ENCODE measurements around the gene GREB1L.

Gene GREB1L

GRCh38 chr18:21315741-21316197 lies 73.7 kb downstream of the GREB1L start:
- TF ChIP-seq, protein P1, sequence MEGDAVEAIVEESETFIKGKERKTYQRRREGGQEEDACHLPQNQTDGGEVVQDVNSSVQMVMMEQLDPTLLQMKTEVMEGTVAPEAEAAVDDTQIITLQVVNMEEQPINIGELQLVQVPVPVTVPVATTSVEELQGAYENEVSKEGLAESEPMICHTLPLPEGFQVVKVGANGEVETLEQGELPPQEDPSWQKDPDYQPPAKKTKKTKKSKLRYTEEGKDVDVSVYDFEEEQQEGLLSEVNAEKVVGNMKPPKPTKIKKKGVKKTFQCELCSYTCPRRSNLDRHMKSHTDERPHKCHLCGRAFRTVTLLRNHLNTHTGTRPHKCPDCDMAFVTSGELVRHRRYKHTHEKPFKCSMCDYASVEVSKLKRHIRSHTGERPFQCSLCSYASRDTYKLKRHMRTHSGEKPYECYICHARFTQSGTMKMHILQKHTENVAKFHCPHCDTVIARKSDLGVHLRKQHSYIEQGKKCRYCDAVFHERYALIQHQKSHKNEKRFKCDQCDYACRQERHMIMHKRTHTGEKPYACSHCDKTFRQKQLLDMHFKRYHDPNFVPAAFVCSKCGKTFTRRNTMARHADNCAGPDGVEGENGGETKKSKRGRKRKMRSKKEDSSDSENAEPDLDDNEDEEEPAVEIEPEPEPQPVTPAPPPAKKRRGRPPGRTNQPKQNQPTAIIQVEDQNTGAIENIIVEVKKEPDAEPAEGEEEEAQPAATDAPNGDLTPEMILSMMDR (IDR thresholded peaks at IDR 0.05; ENCODE audit: low read depth, low read length): no peak
- no peak overlapping the region for H3K4me3 ChIP-seq (ENCODE audit: low read depth, low read length)

GRCh38 chr18:21316296-21316695 lies 74.3 kb downstream of the GREB1L start:
- no peak overlapping the region for H3K4me3 ChIP-seq (ENCODE audit: low read depth, low read length)
- TF ChIP-seq, protein P1 (IDR thresholded peaks at IDR 0.05; ENCODE audit: low read depth, low read length): no peak

DNA sequence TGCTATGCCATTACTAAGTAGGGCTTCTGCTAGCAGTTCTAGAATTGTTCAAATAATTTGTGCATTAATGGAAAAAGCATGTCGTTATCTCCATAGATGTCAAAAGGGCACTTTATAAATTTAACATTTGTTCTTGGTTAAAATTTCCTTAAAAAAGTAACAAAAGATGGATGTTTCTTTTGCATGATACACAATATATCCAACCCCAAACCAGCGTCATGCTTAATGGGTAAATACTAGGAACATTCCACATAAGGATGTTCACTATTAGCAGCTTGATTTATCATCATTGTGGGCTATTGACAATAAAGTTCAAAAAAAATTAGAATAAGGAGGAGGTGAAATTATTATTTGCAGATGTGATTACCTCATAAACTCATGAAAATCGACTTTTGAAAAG lies 79.7 kb downstream of the GREB1L start:
- TF ChIP-seq, protein P1 (IDR thresholded peaks at IDR 0.05; ENCODE audit: low read depth, low read length): no peak
- no peak overlapping the region for H3K4me3 ChIP-seq (ENCODE audit: low read depth, low read length)

DNA sequence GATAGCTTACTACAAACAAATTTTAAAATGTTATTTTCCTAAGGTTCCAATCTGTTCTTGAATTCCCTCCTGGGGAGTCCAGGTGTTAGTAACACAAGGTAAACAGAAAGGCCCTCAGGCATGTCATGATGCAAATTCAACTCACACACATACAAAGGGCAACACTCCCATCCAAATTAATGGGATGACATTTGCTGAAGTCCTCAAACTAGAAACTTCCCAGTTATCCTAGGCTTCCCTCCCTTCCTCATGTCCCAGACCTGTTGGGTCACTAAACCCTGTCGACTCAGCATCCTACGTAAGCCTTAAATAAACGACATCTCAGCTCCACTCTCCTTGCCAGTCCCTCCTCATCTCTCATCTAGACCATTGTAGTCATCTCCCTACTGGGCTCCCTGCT lies 85.1 kb downstream of the GREB1L start:
- H3K4me3 ChIP-seq (ENCODE audit: low read depth, low read length): no peak overlapping the region
- TF ChIP-seq, protein P1 (IDR thresholded peaks at IDR 0.05; ENCODE audit: low read depth, low read length): no peak

DNA sequence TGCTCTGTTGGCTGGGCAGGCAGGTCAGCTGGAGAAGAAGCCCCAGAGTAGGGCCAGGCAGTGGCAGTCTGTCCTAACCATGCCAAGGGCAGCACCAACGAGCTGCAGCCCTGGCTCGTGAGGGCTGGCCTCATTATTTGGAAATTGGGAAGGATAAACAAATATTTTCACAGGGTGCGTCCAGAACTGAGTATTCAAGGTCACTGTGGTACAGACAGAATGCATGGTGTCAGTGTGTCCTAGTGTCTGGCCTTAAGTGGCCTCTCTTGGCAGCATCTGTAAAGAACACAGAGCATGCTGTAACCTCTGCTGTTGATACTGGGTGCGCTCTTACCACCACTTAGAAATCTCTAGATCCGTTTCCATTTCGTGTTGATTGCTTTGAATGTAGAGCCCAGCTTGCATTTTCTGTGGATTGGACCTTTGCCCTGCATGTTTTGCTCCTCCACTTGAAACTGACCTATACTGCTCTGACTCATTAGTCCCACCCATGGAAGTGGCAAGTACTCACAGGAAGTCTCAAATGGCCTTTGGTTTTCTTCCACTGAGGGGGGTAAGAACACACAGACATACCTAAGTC lies 88.2 kb downstream of the GREB1L start:
- no peak overlapping the region for H3K4me3 ChIP-seq (ENCODE audit: low read depth, low read length)

GRCh38 chr18:21331065-21331464 lies 89.0 kb downstream of the GREB1L start:
- no peak overlapping the region for H3K4me3 ChIP-seq (ENCODE audit: low read depth, low read length)
- TF ChIP-seq, protein P1 (IDR thresholded peaks at IDR 0.05; ENCODE audit: low read depth, low read length): no peak

More for the DNA sequence above, 88.2 kb downstream of the GREB1L start:
- TF ChIP-seq, protein P1 (IDR thresholded peaks at IDR 0.05; ENCODE audit: low read depth, low read length): no peak

DNA sequence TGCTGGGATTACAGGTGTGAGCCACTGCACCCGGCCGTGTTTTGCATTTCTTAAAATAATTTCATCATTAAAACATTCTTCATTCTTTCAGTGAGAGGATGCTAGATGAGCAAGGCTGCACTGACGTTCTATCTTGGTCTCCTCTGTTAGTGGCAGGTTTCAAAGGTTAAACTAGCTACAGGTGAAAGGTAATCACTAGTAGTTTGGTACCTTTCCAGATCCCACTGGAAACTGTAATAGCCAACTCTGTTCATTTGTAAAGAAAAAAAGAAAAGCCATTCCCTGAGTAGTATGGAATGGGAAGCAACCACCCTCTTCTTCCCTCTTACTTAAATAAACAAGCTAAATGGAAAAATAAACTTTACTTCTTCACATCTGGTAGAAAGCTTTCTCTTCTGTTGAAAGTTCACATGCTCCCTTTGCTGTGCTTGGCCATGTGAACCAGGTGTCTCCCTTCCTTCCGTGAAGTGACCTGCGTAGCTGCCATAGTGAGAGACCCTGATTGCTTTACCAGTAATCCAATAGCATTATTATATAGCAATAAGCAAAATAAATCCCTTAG lies 94.0 kb downstream of the GREB1L start:
- no peak overlapping the region for H3K4me3 ChIP-seq (ENCODE audit: low read depth, low read length)
- TF ChIP-seq, protein P1 (IDR thresholded peaks at IDR 0.05; ENCODE audit: low read depth, low read length): no peak
